ENCODE data around the gene NSRP1.
A peak's percentile ranks its signal among the peaks of the same experiment; 100 is the strongest.

Gene NSRP1

DNA sequence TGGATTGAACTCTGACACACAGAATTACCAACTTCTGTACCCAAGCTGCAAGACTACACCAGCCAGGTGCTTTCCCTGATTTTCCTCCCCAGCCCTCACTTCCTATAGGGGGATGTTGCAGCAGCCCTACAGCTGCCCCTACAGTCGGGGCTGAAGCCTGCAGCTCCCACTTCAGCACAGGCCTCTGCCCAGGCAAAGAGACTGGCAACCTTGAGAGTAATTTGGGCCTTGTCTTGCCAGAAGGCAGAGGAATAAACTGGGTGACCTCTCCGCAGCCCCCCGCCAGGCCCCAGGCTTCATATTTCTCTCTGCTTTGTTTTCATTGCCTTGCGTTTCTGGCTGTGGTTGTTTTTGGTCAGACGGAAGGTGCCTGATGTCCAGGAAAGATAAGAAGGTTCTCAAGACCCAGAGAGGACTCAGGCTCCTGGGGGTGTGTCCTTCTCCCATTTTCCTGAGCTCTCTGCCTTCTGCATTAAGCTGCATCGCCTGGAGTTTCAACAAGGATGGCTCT is 86.9 kb downstream of the NSRP1 start:
- Histone ChIP-seq H3K27ac (ENCODE audit: extremely low read depth, low read depth, low read length) (no peak overlapping the region), H3K4me1 (ENCODE audit: control insufficient read depth, insufficient read depth, low read length) (no peaks in the 10 kb centered on the region), H3K36me3 (ENCODE audit: control insufficient read depth in 2 of 2, insufficient read depth in 1 of 2, low read length in 2 of 2) (no peaks in the 10 kb centered on the region), H3K9me3 (ENCODE audit: control insufficient read depth, insufficient read depth, low read depth, low read length) (no peaks in the 10 kb centered on the region), H3K4me3 (ENCODE audit: low read depth, low read length) (no peak overlapping the region)
- TF ChIP-seq KLF10 (tag by site-specific recombination; IDR thresholded peaks at IDR 0.05) (0 out of 2 replicates have a peak, but pooled peaks have one; percentile 22), ZNF132 (tag by site-specific recombination; IDR thresholded peaks at IDR 0.05; ENCODE audit: borderline replicate concordance) (no peak), ZNF335 (tag by site-specific recombination; conservative IDR thresholded peaks at IDR 0.05) (peak; percentile 41; the same call in 1 of the 2 replicates)
- TF ChIP-seq, protein P1, sequence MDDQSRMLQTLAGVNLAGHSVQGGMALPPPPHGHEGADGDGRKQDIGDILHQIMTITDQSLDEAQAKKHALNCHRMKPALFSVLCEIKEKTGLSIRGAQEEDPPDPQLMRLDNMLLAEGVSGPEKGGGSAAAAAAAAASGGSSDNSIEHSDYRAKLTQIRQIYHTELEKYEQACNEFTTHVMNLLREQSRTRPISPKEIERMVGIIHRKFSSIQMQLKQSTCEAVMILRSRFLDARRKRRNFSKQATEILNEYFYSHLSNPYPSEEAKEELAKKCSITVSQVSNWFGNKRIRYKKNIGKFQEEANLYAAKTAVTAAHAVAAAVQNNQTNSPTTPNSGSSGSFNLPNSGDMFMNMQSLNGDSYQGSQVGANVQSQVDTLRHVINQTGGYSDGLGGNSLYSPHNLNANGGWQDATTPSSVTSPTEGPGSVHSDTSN (CRISPR knock-in tag; IDR thresholded peaks at IDR 0.05) = no peak
- CTCF ChIA-PET = interaction anchor here (1.0 to 2.1 kb wide), 5 partner anchors 9 to 136 kb away, joined by 4 to 7 read pairs (median 5); partner anchors contain the start of gene BLMH
- POLR2A ChIA-PET = no interaction called here

DNA sequence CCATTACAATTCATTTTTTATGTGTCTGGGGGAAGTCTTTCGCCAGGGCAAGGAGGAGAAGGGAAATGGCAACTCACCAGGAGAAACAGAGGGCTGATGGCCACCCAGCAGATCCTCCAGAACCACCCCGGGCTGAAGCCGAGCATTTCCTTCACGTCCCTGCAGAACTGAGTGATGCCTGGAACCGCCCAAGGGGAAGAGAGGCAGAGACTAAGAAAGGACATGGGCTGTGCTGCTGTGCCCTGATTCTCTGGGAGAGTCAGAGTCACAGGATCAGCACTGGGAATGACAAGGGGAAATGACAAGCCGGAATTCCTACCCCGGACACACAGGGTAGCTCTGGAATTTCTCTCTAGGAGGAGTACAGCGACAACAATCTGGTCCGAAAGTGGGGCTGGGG is 91.0 kb downstream of the NSRP1 start:
- Histone ChIP-seq H3K9me3 (ENCODE audit: control insufficient read depth, insufficient read depth, low read depth, low read length) (no peaks in the 10 kb centered on the region), H3K4me3 (ENCODE audit: low read depth, low read length) (no peak overlapping the region), H3K36me3 (ENCODE audit: control insufficient read depth in 2 of 2, insufficient read depth in 1 of 2, low read length in 2 of 2) (no peaks in the 10 kb centered on the region), H3K4me1 (ENCODE audit: control insufficient read depth, insufficient read depth, low read length) (no peaks in the 10 kb centered on the region), H3K27ac (ENCODE audit: extremely low read depth, low read depth, low read length) (no peak overlapping the region)
- POLR2A ChIA-PET = no interaction called here
- TF ChIP-seq, protein P2, sequence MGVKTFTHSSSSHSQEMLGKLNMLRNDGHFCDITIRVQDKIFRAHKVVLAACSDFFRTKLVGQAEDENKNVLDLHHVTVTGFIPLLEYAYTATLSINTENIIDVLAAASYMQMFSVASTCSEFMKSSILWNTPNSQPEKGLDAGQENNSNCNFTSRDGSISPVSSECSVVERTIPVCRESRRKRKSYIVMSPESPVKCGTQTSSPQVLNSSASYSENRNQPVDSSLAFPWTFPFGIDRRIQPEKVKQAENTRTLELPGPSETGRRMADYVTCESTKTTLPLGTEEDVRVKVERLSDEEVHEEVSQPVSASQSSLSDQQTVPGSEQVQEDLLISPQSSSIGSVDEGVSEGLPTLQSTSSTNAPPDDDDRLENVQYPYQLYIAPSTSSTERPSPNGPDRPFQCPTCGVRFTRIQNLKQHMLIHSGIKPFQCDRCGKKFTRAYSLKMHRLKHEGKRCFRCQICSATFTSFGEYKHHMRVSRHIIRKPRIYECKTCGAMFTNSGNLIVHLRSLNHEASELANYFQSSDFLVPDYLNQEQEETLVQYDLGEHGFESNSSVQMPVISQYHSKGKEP (tag by site-specific recombination; IDR thresholded peaks at IDR 0.05) = no peak
- TF ChIP-seq HOXC10 (CRISPR knock-in tag; IDR thresholded peaks at IDR 0.05) = no peak
- CTCF ChIA-PET = no interaction called here

DNA sequence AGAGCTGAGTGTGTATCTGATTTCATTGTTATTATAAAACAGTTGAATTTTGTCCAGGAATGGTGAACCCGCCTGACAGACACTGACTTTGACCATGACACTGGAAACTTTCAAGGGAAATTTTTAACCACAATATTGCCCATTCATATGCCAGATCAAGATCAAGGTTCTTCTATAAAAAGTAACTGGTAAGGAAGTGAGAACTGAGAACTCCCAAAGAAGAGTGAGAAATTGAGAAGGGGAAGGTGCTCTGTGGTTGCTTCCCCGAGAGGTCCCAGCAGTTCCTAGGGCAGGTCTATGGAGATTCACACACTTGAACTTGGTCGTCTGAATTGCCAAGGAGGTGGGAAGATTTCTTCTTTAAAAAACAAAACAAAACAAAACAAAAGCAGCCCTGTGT is 91.6 kb downstream of the NSRP1 start:
- Histone ChIP-seq H3K36me3 (ENCODE audit: control insufficient read depth in 2 of 2, insufficient read depth in 1 of 2, low read length in 2 of 2) (no peaks in the 10 kb centered on the region), H3K4me3 (ENCODE audit: low read depth, low read length) (no peak overlapping the region), H3K27ac (ENCODE audit: extremely low read depth, low read depth, low read length) (no peak overlapping the region), H3K4me1 (ENCODE audit: control insufficient read depth, insufficient read depth, low read length) (no peaks in the 10 kb centered on the region), H3K9me3 (ENCODE audit: control insufficient read depth, insufficient read depth, low read depth, low read length) (no peaks in the 10 kb centered on the region)
- CTCF ChIA-PET = no interaction called here
- POLR2A ChIA-PET = no interaction called here
- no peak for TF ChIP-seq ZNF354C (tag by site-specific recombination; IDR thresholded peaks at IDR 0.05; ENCODE audit: borderline replicate concordance, low read depth)
- TF ChIP-seq MZF1 (tag by site-specific recombination; IDR thresholded peaks at IDR 0.05; ENCODE audit: borderline replicate concordance) = no peak
- TF ChIP-seq ZBTB17 (tag by site-specific recombination; IDR thresholded peaks at IDR 0.05) = no peak
- no peak for TF ChIP-seq ZNF677 (tag by site-specific recombination; IDR thresholded peaks at IDR 0.05)
- no peak for TF ChIP-seq KLF16 (tag by site-specific recombination; IDR thresholded peaks at IDR 0.05)
- TF ChIP-seq ZNF596 (tag by site-specific recombination; IDR thresholded peaks at IDR 0.05) = no peak
- TF ChIP-seq ZNF560 (tag by site-specific recombination; IDR thresholded peaks at IDR 0.05; ENCODE audit: borderline replicate concordance) = no peak
- no peak for TF ChIP-seq SETDB1 (IDR thresholded peaks at IDR 0.05; ENCODE audit: insufficient read length, low read length)
- TF ChIP-seq, protein P3, sequence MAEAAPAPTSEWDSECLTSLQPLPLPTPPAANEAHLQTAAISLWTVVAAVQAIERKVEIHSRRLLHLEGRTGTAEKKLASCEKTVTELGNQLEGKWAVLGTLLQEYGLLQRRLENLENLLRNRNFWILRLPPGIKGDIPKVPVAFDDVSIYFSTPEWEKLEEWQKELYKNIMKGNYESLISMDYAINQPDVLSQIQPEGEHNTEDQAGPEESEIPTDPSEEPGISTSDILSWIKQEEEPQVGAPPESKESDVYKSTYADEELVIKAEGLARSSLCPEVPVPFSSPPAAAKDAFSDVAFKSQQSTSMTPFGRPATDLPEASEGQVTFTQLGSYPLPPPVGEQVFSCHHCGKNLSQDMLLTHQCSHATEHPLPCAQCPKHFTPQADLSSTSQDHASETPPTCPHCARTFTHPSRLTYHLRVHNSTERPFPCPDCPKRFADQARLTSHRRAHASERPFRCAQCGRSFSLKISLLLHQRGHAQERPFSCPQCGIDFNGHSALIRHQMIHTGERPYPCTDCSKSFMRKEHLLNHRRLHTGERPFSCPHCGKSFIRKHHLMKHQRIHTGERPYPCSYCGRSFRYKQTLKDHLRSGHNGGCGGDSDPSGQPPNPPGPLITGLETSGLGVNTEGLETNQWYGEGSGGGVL (tag by site-specific recombination; IDR thresholded peaks at IDR 0.05) = no peak
- TF ChIP-seq, protein P4, sequence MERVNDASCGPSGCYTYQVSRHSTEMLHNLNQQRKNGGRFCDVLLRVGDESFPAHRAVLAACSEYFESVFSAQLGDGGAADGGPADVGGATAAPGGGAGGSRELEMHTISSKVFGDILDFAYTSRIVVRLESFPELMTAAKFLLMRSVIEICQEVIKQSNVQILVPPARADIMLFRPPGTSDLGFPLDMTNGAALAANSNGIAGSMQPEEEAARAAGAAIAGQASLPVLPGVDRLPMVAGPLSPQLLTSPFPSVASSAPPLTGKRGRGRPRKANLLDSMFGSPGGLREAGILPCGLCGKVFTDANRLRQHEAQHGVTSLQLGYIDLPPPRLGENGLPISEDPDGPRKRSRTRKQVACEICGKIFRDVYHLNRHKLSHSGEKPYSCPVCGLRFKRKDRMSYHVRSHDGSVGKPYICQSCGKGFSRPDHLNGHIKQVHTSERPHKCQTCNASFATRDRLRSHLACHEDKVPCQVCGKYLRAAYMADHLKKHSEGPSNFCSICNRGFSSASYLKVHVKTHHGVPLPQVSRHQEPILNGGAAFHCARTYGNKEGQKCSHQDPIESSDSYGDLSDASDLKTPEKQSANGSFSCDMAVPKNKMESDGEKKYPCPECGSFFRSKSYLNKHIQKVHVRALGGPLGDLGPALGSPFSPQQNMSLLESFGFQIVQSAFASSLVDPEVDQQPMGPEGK (tag by site-specific recombination; IDR thresholded peaks at IDR 0.05) = no peak
- TF ChIP-seq, protein P5, sequence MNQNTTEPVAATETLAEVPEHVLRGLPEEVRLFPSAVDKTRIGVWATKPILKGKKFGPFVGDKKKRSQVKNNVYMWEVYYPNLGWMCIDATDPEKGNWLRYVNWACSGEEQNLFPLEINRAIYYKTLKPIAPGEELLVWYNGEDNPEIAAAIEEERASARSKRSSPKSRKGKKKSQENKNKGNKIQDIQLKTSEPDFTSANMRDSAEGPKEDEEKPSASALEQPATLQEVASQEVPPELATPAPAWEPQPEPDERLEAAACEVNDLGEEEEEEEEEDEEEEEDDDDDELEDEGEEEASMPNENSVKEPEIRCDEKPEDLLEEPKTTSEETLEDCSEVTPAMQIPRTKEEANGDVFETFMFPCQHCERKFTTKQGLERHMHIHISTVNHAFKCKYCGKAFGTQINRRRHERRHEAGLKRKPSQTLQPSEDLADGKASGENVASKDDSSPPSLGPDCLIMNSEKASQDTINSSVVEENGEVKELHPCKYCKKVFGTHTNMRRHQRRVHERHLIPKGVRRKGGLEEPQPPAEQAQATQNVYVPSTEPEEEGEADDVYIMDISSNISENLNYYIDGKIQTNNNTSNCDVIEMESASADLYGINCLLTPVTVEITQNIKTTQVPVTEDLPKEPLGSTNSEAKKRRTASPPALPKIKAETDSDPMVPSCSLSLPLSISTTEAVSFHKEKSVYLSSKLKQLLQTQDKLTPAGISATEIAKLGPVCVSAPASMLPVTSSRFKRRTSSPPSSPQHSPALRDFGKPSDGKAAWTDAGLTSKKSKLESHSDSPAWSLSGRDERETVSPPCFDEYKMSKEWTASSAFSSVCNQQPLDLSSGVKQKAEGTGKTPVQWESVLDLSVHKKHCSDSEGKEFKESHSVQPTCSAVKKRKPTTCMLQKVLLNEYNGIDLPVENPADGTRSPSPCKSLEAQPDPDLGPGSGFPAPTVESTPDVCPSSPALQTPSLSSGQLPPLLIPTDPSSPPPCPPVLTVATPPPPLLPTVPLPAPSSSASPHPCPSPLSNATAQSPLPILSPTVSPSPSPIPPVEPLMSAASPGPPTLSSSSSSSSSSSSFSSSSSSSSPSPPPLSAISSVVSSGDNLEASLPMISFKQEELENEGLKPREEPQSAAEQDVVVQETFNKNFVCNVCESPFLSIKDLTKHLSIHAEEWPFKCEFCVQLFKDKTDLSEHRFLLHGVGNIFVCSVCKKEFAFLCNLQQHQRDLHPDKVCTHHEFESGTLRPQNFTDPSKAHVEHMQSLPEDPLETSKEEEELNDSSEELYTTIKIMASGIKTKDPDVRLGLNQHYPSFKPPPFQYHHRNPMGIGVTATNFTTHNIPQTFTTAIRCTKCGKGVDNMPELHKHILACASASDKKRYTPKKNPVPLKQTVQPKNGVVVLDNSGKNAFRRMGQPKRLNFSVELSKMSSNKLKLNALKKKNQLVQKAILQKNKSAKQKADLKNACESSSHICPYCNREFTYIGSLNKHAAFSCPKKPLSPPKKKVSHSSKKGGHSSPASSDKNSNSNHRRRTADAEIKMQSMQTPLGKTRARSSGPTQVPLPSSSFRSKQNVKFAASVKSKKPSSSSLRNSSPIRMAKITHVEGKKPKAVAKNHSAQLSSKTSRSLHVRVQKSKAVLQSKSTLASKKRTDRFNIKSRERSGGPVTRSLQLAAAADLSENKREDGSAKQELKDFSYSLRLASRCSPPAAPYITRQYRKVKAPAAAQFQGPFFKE (tag by site-specific recombination; IDR thresholded peaks at IDR 0.05; ENCODE audit: borderline replicate concordance) = no peak
